Measurements from ENCODE around the gene OLFML2B.
"Not testable (repeated sequence)": the region's sequence is repeated elsewhere in the genome, so short reads cannot be mapped to it uniquely, and the experiment has no call there.

The OLFML2B gene

DNA sequence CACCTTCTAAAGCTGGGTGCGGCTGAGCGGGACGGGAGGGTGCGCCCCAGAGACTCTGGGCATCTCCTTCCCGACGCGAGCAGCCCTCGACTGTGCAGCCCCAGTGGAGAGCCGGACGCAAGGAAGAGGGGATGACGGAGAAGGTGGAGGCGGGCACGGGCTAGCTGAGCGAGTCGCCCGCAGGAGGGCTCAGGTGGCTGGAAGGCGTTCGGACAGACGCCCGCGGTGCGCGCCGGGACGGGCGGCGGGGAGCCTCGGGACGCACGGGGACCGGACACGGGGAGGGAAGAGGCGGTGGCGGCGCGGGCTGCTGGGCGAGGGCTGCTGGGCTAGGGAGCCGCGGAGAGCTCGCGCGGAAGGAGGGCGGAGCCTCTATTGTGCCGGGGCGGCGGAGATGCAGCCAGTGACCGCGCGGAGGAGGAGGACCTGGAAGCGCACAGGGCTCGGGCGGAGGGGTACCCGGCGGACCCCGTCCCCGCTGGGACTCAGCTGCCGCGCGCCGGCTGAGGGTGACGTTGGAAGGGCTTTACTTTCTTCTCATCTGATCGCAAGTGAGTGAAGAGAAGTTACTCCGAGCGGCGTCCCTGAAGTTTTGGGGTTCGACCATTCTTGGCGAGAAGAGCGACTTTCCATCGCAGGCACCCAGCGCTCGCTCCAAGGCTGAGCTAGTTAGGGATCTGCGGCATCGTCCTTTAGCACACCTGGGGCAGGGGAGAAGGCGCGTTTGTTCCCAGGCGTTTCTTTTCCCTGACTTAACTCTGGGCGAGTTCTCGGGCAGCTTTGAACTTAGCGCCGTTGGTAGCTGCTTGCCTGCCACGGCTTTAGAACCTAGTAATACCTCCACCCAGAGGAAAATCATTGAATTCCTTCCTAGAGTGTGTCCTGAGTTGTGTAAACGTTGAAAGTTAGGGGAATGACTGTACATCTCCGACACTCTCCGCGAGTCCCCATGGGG is at the start of gene OLFML2B:
OLFML2B (minus strand) TSS at position 323 of the 955 bp plus-strand sequence. CDS start 439 bp downstream, outside the sequence.
- peak in 1 of 2 donors; percentile 45 for DNase-seq (ENCODE audit: low read depth in 2 of 2)

DNA sequence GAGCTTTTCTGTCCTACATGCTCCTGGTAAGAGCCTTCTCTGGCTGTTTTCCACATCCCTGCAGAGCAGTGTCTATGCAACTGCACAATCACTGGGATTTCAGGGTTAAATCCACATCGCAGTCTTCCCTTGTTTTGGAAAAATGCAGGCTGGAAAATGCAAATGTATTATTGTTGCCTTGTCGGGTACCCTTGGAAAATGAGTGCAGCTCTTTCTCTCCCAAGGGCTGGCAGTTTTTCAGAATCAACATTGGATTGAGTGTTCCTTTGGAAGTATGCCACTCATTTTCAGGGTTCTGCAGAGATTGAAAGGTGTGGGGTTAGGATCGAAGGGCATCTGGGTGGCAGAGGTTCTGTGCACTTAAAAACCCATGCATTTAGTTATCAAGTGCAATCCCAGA is 49.1 kb upstream of the OLFML2B start:
- no peak for DNase-seq (ENCODE audit: low read depth in 2 of 2)

DNA sequence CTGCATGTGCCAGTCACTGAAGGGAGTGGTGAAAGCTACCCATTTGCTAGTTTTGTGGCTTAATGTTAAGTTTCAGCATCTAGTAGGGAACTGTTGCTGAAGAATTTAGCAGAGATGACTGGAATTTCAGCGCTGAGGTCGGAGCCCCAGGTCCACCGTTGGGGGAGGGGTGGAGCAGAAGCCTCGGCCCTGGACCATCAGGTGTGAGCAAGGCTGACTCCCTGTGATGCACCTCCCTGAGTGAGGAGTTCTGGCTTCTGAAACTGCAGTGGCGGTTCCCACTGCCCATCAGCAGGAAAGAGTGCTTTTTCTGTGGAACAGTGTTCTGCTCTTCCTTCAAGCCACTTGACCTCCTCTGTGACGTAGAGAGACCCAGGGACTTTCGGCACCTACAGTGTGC is 47.2 kb upstream of the OLFML2B start:
- no peak for DNase-seq (ENCODE audit: low read depth in 2 of 2)

DNA sequence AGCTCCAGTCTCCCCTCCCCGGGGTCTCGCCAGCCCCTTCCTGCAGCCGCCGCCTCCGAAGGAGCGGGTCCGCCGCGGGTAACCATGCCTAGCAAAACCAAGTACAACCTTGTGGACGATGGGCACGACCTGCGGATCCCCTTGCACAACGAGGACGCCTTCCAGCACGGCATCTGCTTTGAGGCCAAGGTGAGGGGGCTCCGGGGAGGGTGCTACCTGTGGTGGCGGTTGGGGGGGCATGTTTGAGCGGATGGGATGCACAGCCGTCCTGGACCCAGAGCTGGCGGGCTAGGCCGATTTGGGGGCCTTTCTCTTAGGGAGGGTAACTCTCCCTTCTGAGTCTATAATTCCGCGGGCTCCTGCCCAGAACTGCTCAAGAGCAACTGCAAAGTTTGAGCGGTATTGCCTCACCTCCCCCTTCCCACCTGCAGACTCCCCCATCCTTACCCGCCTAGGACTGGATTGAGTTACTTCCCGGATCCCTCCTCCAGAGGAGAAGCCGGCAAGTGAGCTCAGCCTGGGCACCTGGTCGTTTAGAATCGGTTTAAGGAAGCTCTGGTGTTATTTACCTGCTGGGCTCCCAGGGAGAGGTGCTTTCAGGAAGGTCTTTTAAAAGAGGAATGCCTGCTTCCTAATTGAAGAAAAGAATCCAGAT is 46.6 kb upstream of the OLFML2B start:
- DNase-seq (ENCODE audit: low read depth in 2 of 2), result peak in 1 of 2 donors; percentile 5

DNA sequence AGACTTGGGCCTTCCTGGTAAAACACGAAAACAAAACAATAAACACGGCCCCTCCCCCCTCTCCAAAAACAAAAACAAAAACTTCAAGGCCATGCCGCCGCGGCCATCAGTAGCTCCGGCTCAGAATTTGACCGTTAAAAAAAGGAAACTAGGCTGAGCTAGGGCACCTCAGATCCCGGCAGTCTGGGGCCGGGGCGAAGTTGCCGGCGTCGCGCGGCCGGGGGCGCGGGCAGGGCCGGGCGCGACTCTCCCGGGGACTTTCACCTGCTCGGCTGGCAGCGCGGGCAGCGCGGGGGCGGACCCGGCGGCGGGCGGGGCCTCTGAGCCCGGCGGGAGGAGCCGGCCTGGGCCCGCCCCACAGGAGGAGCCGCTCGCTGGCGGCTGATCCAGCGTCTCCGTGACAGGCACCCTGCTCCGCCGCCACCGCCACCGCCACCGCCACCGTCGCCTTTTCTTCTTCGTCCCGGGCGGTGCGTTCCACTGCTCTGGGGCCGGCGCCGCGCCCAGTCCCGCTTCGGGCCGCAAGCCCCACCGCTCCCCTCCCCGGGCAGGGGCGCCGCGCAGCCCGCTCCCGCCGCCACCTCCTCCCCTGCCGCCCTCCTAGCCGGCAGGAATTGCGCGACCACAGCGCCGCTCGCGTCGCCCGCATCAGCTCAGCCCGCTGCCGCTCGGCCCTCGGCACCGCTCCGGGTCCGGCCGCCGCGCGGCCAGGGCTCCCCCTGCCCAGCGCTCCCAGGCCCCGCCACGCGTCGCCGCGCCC is 45.8 kb upstream of the OLFML2B start, which contains the start of gene NOS1AP:
NOS1AP (plus strand) TSS at position 358 of the 760 bp plus-strand sequence. CDS start 487 bp downstream, outside the sequence.
- DNase-seq (ENCODE audit: low read depth in 2 of 2), result peak; percentile 63 to 77

DNA sequence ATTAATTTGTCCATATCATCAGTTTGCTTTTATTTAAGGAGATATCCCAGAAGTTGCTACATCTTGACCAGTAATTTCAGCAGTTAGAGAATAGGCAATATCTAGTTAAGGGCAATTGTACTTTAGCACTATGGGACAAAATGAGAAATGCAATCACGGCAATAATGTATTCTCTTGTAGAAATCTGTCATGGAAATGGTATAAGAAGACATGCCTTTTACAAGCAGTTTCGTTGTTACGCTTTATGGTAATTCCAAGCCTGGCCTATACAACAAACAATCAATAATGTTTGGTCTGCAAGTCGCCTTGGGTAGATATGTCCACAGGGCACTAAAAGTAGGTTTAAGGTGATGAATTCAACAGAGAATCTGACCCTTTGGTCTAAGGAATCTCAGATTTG is 44.6 kb upstream of the OLFML2B start:
- DNase-seq (ENCODE audit: low read depth in 2 of 2), result no peak

DNA sequence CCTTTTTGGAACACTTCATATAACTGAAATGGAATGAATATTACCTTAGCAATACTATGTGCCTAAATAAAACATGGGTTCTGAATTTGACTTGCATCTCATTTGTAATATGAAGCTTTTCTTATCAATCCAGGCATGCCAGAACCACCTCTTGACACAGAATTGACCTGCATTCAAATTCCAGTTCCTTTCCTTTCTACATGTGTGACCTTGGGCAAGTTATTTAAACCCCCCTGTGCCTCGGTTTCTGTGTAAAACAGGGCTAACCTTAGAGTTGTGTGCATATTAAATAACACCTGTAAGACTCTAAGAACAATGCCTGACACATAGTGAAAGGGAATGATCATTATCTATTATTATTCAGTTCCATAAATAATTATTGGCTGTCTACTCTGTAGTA is 43.8 kb upstream of the OLFML2B start:
- no peak for DNase-seq (ENCODE audit: low read depth in 2 of 2)

DNA sequence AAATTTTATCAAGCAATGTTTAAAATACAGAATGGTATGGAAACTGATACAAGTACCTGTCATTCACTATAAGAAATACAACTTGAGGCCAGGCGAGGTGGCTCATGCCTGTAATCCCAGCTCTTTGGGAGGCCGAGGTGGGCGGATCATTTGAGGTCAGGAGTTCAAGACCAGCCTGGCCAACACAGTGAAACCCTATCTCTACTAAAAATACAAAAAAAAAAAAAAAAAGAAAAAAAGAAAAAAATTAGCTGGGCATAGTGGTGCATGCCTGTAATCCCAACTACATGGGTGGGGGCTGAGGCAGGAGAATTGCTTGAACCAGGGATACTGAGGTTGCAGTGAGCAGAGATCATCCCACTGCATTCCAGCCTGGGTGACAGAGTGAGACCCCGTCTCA is 43.2 kb upstream of the OLFML2B start:
- DNase-seq (ENCODE audit: low read depth in 2 of 2), result not testable (repeated sequence)

DNA sequence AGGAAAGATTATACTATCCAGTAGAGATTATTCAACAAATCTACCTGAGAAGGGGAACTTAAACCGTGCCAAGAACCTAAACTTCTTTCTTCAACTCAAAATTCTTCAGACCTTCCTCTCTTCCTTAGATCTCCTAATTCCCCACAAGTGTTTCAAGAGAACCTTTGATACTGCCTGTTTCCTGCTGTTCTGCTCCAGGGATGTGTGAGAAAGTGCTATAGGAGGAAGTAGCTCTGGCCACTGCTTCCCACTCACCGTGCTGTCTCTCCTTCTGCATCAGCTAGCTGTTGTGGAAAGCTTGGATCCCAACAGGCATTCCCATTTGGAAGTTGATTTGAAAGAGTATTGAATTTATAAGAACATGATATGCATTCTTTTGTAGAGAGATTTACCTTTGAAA is 41.3 kb upstream of the OLFML2B start:
- no peak for DNase-seq (ENCODE audit: low read depth in 2 of 2)

DNA sequence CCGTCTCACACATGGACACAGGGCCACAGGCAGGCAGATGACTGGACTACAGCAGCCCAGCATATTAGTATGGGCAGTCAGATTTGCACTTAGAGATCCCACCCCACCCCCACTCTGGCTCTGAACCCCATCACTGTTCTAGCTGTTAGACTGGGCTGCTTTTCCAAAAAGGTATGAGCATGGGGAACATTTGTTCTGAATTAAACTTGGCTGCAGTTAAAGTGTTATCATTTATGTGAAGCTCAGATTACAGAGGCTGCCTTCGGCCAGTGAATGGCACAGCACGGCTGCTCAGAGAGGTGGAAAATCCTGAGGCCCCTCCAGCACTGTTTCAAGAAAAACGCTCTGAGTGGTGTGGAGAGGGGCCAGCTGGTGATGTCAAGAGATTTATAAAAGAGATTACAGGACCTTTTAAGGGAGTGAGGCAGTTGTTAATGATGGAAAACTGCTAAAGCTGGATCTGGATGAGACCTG is 38.9 kb upstream of the OLFML2B start:
- no peak for DNase-seq (ENCODE audit: low read depth in 2 of 2)

DNA sequence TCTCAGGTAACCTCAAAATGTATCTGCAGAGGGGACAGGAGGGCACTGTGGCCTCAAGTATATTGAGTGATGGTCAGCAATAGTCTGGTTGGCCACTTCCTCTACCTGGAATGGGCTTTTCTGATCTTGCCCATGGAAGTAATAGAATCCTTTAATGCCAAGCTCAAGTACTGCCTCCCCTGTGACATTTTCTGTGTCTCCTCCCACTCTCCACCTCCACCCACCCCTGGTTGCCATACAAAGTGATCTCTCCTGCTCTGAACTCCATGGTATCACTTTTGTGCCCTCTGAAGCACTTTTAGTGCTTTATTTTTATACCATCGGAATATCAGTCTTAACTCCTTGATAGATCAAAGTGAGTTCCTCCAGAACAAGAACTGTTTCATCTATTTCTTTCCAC is 36.6 kb upstream of the OLFML2B start:
- DNase-seq (ENCODE audit: low read depth in 2 of 2), result no peak

DNA sequence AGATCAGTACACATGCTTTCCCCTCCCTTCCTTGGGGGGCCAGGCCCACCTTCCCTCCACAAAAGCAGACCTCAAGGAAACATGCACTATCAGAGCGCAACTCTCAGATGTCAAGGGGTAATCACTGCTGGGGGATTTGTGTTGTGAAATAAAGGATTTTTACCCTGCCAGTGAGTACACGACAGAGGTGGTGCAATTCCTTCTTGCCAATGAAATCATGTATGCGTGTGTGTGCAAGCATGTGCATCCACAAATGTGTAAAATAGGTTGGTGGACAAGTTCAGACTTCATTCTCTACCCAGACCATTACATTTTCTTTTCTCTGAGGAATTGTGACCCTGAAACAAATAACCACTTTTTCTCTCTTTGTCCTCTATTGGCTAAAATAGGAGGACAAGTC is 36.1 kb upstream of the OLFML2B start:
- DNase-seq (ENCODE audit: low read depth in 2 of 2), result no peak

DNA sequence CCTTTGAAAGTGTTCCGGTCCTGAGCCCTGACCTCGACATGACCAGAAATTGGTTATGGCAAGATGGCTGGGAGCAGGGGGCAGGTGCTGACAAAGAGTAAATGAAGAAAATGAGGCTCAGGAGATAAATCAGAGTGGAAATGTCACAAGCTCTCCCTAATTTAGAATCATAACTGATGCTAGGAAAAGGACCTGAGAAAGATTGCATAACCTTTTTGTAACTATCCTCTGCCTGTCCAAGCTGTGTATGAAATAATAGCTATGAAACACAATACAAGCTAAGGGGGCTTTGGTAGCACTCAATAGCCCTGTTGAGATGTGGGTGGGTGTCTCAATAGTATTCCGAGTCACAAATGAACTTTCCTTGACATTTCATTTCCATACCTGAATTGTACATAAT is 32.9 kb upstream of the OLFML2B start:
- no peak for DNase-seq (ENCODE audit: low read depth in 2 of 2)

DNA sequence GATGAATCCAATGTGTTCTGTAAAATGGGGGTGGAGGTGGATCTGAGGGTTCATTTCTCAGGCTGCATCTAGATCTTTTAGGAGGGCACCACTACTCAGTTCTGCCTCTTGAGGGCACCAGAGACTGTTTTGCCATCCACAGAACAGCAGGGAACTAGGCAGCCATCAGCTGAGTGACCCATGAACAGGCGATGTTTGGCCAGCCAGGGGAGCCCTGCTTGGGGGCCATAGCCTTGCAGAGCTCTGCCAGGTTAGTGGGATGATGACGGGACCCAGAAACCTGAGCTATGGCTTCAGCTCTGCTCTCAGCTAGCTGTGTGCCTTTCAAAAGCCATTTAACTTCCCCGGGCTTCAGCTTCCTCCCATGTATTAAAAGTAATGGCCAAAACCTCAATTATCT is 32.4 kb upstream of the OLFML2B start:
- peak in 1 of 2 donors; percentile 26 for DNase-seq (ENCODE audit: low read depth in 2 of 2)

DNA sequence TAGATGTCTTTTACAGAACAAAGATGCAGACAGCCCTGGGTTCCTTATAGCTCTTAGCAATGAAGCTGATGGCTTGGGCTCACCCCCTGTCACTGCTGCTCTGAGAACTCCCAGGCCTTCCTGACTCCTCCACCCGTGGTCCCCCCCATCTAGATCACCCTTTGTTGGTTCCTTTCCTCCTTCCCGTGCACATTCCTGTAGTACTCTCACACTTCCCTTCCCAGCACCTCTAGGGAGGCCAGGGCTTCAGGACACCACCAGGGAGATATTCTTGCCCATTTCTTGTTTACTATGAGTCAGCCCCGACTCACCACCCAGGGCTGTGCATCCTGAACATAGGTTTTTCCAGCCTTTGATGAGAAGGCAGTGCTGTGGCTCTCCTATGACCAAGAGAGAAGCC is 31.4 kb upstream of the OLFML2B start:
- no peak for DNase-seq (ENCODE audit: low read depth in 2 of 2)

DNA sequence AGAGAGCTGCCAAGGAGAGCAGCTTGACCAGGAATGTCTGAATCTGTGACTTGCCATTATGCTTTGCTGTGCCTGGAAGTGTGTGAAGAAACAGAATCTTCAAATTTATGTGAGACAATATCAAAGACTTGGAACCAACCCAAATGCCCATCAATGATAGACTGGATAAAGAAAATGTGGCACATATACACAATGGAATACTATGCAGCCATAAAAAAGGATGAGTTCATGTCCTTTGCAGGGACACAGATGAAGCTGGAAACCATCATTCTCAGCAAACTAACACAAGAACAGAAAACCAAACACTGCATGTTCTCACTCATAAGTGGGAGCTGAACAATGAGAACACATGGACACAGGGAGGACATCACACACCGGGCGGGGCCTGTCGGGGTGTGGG is 30.3 kb upstream of the OLFML2B start:
- not testable (repeated sequence) for DNase-seq (ENCODE audit: low read depth in 2 of 2)

DNA sequence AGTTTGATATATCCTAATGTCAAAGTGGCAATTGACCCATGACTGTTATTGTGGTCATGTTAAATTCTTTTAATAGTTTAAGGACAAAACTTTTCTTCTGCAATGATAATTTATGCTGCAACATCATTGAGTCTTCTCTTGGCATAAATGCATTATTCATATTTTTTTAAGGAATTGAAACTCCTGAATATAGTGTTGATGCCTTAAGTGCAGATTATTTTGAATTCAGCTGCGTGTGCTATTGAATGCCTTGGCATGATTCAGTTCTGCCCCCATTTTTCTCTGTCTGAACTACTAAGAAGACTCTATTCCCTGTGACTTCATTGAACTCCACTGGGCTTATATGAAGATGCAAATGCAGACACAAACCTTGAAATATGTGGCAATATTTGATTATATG is 23.3 kb upstream of the OLFML2B start:
- DNase-seq (ENCODE audit: low read depth in 2 of 2), result no peak

DNA sequence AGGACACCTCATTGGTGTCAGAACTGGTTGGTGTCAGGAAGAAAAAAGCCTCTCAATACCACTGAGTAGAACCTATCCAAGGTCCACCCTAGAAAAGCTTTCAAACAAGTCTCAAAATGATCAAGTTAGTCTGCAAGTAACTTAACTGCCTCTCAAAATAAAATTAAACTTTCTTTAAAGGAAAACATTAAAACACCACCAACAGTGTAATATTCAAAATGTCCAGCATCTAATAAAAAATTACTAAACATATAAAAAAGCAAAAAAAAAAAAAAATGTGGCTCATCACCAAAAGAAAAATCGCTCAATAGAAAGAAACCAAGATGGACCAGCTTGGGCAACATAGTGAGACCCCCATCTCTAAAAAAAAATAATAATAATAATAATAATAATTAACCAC is 18.7 kb upstream of the OLFML2B start:
- no peak for DNase-seq (ENCODE audit: low read depth in 2 of 2)

DNA sequence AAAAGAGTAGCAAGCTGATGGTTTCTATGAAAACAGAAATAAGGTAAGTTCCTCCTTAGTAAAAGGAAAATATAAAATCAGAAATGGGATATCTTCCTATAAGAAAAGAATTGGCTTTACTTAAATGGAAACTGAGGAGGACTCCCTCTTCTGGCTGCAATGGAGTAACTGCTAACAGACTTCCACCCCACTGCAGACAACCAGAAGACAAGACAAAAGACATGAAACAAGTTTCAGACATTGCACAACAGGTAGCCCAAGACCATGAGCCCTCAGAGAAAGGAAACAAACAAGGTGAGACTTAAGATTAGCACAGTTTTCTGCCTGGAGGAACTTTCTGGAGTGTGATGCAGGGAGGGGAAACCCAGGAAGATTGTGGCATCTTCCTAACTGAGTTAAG is 17.0 kb upstream of the OLFML2B start:
- no peak for DNase-seq (ENCODE audit: low read depth in 2 of 2)

DNA sequence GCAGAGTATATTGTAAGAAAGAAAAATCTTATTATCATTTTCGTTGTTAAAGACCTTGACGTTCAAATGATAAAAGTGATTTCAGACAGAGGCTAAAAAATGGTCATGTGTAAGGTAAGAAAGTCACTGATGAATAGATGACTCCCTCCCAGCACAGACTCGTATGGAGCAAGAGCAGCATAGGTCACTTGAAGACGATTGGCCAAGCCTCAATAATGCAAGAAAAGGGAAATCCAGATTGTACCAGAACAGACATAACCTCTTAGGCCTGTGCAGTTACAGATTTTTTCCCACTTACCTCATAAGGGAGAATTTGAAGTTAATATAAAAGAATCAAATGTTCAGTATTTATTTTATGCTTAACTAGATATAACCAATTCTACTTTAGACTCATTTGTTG is 16.3 kb upstream of the OLFML2B start:
- no peak for DNase-seq (ENCODE audit: low read depth in 2 of 2)

DNA sequence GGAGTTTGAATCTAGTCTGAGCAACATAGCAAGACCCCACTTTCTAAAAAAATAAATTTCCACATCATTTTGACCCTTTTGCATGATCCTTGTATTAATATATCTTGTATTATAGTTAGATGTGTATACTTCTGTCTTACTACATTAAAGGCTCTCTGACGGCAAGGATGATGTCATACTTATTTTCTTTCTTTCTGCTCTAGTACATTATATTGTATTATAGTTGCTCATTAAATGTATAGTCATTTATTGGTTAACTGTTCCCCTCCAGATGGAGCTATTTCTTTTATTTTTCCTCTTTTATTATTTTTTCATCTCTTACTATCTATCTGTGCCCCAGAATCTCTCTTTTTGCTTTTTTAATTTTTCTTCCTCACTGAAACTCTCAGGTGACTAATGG is 15.0 kb upstream of the OLFML2B start:
- no peak for DNase-seq (ENCODE audit: low read depth in 2 of 2)

DNA sequence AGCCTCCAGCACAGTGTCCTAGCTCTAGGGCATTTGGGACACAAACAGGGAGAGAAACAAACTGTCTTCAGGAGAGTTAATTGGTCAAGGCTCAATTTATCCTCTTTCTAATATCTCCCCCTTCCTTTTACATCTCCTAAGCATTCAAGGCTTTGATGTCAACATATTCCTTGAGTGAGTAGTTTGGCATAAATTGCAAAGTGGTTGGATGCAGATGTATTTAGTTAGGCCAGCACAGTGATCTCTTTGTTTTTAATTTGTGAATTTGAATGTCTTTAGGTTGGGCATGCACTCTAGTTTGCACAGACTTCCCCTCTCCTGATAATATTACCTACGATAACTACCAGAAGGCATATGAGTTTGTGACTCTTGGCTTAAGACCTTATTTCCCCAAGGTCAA is 12.5 kb upstream of the OLFML2B start:
- DNase-seq (ENCODE audit: low read depth in 2 of 2), result no peak

Measured in stimulated activated CD4-positive, alpha-beta T cell treated with anti-CD3 and anti-CD28 coated beads, Interleukin-1b, Interleukin-23, amount 100 ng/mL, for 4 hours (primary cell).